SK-N-SH treated with all-trans-retinoic acid at 6 μM for 48 hours (cell line): Measurements from ENCODE around the gene SEC14L5.

ENCODE experiments used
- OSR1 ChIP-seq: fragments of 250-450 bp; sonication (Bioruptor Pico); IDR thresholded peaks from 2 replicates; pipeline ENCODE4 v1.8.0; 2022; ENCODE audit warnings: moderate library complexity, mild to moderate bottlenecking, inconsistent platforms
- ZFP3 ChIP-seq: fragments of 250-450 bp; sonication (Bioruptor Pico); IDR thresholded peaks from 2 replicates; pipeline ENCODE4 v1.5.0; 2020; ENCODE audit warnings: mild to moderate bottlenecking, moderate library complexity
- ZFP30 ChIP-seq: fragments of 450-650 bp; formaldehyde crosslinking; IDR thresholded peaks from 2 replicates; pipeline ENCODE4 v1.5.0; 2022; ENCODE audit warnings: mild to moderate bottlenecking, moderate library complexity
- TF ChIP-seq, protein P1 (sequence below): fragments of 250-450 bp; sonication (Bioruptor Pico); IDR thresholded peaks from 2 replicates; pipeline ENCODE4 v1.8.0; 2021; ENCODE audit warnings: low read depth, mild to moderate bottlenecking, moderate library complexity, borderline replicate concordance
- TF ChIP-seq, protein P2 (sequence below): fragments of 250-450 bp; sonication (Bioruptor Pico); IDR thresholded peaks from 2 replicates; pipeline ENCODE4 v1.8.0; 2020; ENCODE audit warnings: mild to moderate bottlenecking, moderate library complexity, borderline replicate concordance
- TF ChIP-seq, protein P3 (sequence below): fragments of 250-450 bp; sonication (Bioruptor Pico); IDR thresholded peaks from 2 replicates; pipeline ENCODE4 v1.5.1; 2020; ENCODE audit warnings: low read depth, mild to moderate bottlenecking, moderate library complexity

DNA sequence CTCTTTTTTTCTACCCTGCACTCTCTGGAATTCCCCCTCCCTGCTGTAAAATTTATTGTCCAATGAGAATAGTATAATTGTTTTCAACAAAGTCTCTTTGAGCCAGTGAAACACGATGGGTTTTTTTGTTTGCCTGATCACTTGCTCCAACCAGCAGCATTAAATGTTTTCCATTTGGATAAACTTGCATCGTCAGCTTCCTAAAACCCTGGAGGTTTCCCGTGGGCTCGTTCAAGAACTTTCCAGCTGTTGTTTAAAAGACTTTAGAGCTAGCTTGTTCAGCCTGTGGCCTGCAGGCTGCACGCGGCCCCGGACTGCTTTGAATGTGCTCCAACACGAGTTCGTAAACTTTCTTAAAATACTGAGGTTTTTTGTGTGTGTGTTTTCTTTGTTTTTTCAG, 60.7 kb downstream of the SEC14L5 start:
- TF ChIP-seq, protein P1, sequence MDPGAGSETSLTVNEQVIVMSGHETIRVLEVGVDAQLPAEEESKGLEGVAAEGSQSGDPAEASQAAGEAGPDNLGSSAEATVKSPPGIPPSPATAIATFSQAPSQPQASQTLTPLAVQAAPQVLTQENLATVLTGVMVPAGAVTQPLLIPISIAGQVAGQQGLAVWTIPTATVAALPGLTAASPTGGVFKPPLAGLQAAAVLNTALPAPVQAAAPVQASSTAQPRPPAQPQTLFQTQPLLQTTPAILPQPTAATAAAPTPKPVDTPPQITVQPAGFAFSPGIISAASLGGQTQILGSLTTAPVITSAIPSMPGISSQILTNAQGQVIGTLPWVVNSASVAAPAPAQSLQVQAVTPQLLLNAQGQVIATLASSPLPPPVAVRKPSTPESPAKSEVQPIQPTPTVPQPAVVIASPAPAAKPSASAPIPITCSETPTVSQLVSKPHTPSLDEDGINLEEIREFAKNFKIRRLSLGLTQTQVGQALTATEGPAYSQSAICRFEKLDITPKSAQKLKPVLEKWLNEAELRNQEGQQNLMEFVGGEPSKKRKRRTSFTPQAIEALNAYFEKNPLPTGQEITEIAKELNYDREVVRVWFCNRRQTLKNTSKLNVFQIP (CRISPR knock-in tag), result no peak
- TF ChIP-seq ZFP3 (CRISPR knock-in tag) (no peak), OSR1 (CRISPR knock-in tag) (no peak), ZFP30 (CRISPR knock-in tag) (no peak)
- TF ChIP-seq, protein P2, sequence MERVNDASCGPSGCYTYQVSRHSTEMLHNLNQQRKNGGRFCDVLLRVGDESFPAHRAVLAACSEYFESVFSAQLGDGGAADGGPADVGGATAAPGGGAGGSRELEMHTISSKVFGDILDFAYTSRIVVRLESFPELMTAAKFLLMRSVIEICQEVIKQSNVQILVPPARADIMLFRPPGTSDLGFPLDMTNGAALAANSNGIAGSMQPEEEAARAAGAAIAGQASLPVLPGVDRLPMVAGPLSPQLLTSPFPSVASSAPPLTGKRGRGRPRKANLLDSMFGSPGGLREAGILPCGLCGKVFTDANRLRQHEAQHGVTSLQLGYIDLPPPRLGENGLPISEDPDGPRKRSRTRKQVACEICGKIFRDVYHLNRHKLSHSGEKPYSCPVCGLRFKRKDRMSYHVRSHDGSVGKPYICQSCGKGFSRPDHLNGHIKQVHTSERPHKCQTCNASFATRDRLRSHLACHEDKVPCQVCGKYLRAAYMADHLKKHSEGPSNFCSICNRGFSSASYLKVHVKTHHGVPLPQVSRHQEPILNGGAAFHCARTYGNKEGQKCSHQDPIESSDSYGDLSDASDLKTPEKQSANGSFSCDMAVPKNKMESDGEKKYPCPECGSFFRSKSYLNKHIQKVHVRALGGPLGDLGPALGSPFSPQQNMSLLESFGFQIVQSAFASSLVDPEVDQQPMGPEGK (CRISPR knock-in tag), result no peak
- TF ChIP-seq, protein P3, sequence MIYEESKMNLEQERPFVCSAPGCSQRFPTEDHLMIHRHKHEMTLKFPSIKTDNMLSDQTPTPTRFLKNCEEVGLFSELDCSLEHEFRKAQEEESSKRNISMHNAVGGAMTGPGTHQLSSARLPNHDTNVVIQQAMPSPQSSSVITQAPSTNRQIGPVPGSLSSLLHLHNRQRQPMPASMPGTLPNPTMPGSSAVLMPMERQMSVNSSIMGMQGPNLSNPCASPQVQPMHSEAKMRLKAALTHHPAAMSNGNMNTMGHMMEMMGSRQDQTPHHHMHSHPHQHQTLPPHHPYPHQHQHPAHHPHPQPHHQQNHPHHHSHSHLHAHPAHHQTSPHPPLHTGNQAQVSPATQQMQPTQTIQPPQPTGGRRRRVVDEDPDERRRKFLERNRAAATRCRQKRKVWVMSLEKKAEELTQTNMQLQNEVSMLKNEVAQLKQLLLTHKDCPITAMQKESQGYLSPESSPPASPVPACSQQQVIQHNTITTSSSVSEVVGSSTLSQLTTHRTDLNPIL (CRISPR knock-in tag), result no peak
